IgD-negative memory B cell (primary cell): Measurements from ENCODE around the gene DDX21. TPM values are rescaled to one million over a fixed set of nuclear protein-coding genes. Genes with fewer than 3 reads are reported as not detected.
"Not testable (repeated sequence)": the region's sequence is repeated elsewhere in the genome, so short reads cannot be mapped to it uniquely, and the experiment has no call there.

Experiments used
- H3K27ac Mint-ChIP-seq, 3 donors: one replicate each; pipeline ENCODE4 v1.8.0; 2020 to 2022; ENCODE audit warnings: mild to moderate bottlenecking in 3 of 3, mixed read lengths in 3 of 3, moderate library complexity in 1 of 3
- H3K27me3 Mint-ChIP-seq: one replicate; pipeline ENCODE4 v1.8.0; 2021; ENCODE audit warnings: mixed read lengths
- H3K36me3 Mint-ChIP-seq: one replicate; pipeline ENCODE4 v1.8.0; 2020; ENCODE audit warnings: mild to moderate bottlenecking, mixed read lengths
- H3K4me1 Mint-ChIP-seq, 3 donors: one replicate each; pipeline ENCODE4 v1.8.0; 2020 to 2022; ENCODE audit warnings: mixed read lengths in 3 of 3, mild to moderate bottlenecking in 1 of 3
- H3K4me3 Mint-ChIP-seq, 4 donors: one replicate each; pipeline ENCODE4 v1.8.0; 2020 to 2022; ENCODE audit warnings: mild to moderate bottlenecking in 4 of 4, mixed read lengths in 4 of 4, moderate library complexity in 3 of 4
- H3K9me3 Mint-ChIP-seq, 3 donors: one replicate each; pipeline ENCODE4 v1.8.0; 2020 to 2021; ENCODE audit warnings: mixed read lengths in 3 of 3, mild to moderate bottlenecking in 1 of 3
- polyA plus RNA-seq: library from polyadenylated mRNA; unstranded; fragments of 300-500 nt; fragmentation: Illumina TruSeq; gene quantifications from one replicate; pipeline ENCODE4 v1.2.3, GENCODE V29; 2021

Gene DDX21
- polyA plus RNA-seq, 1 donor from 2014 or later: 16.1 TPM

DNA sequence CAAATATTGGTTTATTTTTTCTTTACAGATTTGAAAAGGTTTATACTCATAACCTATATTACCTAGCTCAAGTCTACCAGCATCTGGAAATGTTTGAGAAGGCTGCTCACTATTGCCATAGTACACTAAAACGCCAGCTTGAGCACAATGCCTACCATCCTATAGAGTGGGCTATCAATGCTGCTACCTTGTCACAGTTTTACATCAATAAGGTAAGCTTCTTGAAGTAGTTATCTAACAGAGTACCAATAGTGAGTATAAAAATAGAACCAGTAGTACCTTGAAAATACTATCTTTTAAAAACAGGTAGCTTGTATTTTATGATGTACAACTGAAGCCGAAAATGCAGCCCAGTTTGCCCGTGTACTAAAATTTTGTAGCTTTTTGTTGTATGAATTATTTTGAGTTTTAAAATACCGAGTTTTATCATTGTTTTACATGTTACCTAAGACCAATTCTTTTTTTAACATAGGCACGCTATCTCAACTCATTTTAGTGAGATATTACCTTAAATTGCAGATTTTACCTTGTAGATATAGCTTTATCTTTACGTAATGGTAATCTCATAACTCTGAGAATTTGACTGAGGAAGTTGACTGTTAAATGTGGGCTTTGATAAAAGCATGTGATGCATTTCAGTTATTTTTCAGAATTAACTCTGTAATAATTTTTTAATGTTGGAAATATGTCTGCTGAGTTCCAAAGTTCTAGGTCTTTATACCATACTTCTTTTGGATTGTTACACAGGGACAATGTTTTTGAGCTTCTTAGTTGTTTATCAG is 49.9 kb downstream of the DDX21 start:
- peaks cover 1% of the 10 kb centered on the region for H3K36me3 Mint-ChIP-seq
- no peak overlapping the region for H3K4me3 Mint-ChIP-seq
- no peaks in the 10 kb centered on the region for H3K4me1 Mint-ChIP-seq
- no peak overlapping the region for H3K27ac Mint-ChIP-seq
- H3K27me3 Mint-ChIP-seq: no peaks in the 10 kb centered on the region
- no peaks in the 10 kb centered on the region for H3K9me3 Mint-ChIP-seq

DNA sequence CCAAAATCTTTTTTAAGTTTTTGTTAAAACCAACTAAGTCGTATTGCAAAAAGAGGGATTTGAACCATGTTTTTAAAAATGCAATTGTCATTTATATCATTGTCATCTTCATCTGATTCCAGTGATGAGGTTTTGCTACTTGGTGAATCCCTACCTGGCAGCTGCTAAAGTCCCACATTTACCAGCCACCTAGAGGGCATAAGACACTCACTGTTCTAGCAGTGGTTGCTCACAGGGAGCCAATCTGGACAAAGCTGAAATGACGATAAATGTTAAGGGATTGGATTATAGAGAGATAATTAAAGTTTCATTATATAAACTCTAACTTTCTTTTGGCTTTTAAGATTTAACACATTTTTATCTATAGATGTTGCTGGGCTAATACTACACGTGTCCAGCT is 51.3 kb downstream of the DDX21 start:
- Mint-ChIP-seq H3K4me3 (no peak overlapping the region), H3K4me1 (no peaks in the 10 kb centered on the region), H3K36me3 (peaks cover 1% of the 10 kb centered on the region), H3K27ac (no peak overlapping the region), H3K9me3 (no peaks in the 10 kb centered on the region), H3K27me3 (no peaks in the 10 kb centered on the region)

DNA sequence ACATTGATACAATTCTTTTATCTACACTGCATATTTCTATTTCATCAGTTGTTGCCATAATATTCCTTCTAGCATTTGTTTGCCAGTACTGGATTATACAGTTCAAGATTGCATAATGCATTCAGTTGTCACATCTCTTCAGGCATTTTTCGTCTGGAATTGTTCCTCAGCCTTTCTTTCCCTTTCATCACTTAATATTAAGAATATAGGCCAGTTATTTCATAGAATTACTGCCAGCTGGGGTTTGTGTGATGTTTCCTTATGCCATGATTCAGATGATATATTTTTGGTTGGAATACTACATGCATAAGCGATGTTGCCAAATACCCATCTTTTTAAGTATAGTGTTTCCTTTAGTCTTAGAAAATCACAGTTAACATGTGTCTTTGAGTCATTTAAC is 53.4 kb downstream of the DDX21 start:
- no peak overlapping the region for H3K4me3 Mint-ChIP-seq
- no peaks in the 10 kb centered on the region for H3K27me3 Mint-ChIP-seq
- no peaks in the 10 kb centered on the region for H3K9me3 Mint-ChIP-seq
- H3K27ac Mint-ChIP-seq: no peak overlapping the region
- H3K4me1 Mint-ChIP-seq: peaks cover 0 to 1% (median 0%) of the 10 kb centered on the region in 3 donors
- H3K36me3 Mint-ChIP-seq: peaks cover 3% of the 10 kb centered on the region

DNA sequence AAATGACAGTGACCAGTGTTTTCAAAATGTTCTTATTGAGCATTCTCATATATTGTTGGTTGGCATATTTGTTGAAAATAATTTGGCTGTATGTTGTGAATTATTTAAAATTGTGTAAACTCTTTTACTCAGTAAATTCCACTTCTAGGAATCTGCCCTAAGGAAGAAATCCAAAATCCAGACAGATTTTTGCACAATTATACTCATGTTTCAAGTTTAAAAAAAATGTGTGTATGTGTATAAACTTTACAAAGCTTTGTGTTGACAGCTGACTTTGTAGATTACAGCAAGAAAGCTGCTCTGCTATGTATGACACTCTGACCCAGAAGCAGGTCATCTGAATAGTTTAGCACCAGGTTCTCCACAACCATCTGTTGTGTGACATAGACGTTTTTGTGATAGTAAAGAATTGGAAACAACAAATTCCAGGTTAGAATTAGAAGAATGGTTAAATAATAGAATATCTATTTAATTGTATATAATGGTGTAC is 54.2 kb downstream of the DDX21 start:
- H3K36me3 Mint-ChIP-seq: peaks cover 3% of the 10 kb centered on the region
- H3K27ac Mint-ChIP-seq: no peak overlapping the region
- H3K4me3 Mint-ChIP-seq: no peak overlapping the region
- no peaks in the 10 kb centered on the region for H3K9me3 Mint-ChIP-seq
- peaks cover 0 to 1% (median 0%) of the 10 kb centered on the region in 3 donors for H3K4me1 Mint-ChIP-seq
- H3K27me3 Mint-ChIP-seq: no peaks in the 10 kb centered on the region

DNA sequence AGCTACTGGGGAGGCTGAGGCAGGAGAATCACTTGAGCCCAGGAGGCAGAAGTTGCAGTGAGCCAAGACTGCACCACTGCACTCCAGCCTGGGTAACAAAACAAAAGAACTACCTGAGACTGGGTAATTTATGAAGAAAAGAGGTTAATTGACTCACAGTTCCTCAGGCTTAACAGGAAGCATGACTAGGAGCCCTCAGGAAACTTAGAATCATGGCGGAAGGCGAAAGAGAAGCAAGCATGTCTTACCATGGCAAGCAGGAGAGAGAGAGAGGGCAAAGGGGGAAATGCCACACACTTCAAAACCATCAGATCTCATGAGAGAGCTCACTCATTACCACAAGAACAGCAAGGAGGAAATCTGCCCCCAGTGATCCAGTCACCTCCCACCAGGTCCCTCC is 56.8 kb downstream of the DDX21 start:
- not testable (repeated sequence) for H3K4me1 Mint-ChIP-seq, H3K27me3 Mint-ChIP-seq, H3K4me3 Mint-ChIP-seq, H3K36me3 Mint-ChIP-seq, H3K9me3 Mint-ChIP-seq
- peak overlapping the region in 1 of 3 donors; percentile 53 for H3K27ac Mint-ChIP-seq

DNA sequence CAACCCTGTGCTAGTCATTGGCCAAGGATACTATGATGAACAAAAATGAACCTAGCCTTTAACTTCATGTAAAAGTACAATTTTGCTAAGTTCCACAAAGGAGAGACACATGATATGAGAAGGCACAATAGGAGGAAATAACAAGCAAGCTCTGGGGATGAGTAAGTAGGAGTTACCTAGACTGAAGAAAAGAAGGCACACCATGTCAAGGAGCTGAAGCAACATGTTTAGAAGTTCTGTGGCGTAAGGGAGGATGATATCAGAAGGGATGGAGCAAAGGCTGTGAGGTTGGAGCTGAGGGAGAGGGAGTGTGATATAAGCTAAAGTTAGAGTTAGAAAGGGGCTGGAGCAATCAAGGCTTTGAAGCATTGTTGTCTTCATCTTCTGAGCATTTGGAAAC is 58.2 kb downstream of the DDX21 start:
- Mint-ChIP-seq H3K4me1 (peaks cover 0 to 1% (median 0%) of the 10 kb centered on the region in 3 donors), H3K27me3 (no peaks in the 10 kb centered on the region), H3K4me3 (no peak overlapping the region), H3K9me3 (no peaks in the 10 kb centered on the region), H3K27ac (peak overlapping the region in 1 of 3 donors; percentile 31), H3K36me3 (peaks cover 13% of the 10 kb centered on the region)

DNA sequence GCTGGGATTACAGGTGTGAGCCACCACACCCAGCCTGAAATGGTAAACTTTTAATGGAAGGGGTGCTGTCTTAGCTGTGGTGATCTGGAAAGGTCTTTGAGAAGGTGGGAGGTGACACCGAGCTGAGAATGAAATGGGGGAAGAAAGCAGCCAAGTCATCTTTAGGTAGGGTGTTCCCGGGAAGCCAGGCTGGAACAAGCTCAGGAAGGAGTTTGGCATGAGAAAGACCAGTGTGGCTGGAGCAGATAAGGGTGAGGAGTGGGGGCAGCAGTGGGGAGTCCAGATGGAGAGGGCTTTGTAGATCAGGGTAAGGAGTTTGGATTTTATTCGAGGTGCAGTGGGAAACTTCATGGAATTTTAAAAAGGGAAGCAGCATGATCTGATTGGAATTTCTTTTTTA is 62.6 kb downstream of the DDX21 start:
- Mint-ChIP-seq H3K4me1 (peaks cover 0 to under 1% (median 0%) of the 10 kb centered on the region in 3 donors), H3K4me3 (no peak overlapping the region), H3K9me3 (no peaks in the 10 kb centered on the region), H3K27me3 (no peaks in the 10 kb centered on the region), H3K36me3 (peaks cover 15% of the 10 kb centered on the region), H3K27ac (peak overlapping the region in 1 of 3 donors; percentile 38)

DNA sequence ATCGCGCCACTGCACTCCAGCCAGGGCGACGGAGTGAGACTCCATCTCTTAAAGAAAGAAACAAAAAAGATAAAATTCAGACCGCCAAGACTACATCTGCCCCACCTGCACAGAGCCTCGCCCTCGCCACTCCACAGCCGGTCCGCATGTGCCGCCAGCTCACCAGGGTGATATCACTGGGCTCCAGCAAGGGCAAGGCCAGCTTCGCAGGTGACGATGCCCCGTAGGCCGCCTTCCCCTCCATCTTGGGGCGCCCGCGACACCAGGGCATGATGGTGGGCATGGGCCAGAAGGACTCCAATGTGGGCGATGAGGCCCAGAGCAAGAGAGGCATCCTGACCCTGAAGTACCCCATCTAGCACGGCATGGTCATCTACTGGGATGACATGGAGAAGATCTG is 66.6 kb downstream of the DDX21 start:
- no peak overlapping the region for H3K4me3 Mint-ChIP-seq
- peak overlapping the region in 1 of 3 donors; percentile 35 for H3K27ac Mint-ChIP-seq
- H3K27me3 Mint-ChIP-seq: no peaks in the 10 kb centered on the region
- H3K36me3 Mint-ChIP-seq: peaks cover 11% of the 10 kb centered on the region
- peaks cover 0 to 4% (median 0%) of the 10 kb centered on the region in 3 donors for H3K4me1 Mint-ChIP-seq
- H3K9me3 Mint-ChIP-seq: no peaks in the 10 kb centered on the region

DNA sequence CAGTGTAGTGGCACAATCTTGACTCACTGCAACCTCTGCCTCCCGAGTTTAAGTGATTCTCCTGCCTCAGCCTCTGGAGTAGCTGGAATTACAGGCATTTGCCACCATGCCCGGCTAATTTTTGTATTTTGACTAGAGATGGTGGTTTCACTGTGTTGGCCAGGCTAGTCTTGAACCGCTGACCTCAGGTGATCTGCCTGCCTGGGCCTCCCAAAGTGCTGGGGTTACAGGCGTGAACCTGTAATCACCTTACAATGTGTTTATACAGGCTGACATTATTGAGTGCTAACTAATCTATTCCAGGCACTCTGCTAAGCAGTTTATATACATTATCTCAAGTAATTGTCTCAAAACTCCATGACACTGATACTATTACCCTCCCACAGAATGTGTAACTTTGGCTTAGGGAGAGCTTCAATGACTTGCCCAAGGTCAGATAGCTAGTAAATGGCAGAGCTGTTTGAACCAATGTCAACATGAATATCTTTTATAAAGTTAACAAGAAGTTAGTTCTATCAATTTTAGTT is 69.5 kb downstream of the DDX21 start:
- no peaks in the 10 kb centered on the region for H3K27me3 Mint-ChIP-seq
- no peak overlapping the region for H3K4me3 Mint-ChIP-seq
- peaks cover 0 to 6% (median 0%) of the 10 kb centered on the region in 3 donors for H3K4me1 Mint-ChIP-seq
- no peak overlapping the region for H3K27ac Mint-ChIP-seq
- no peaks in the 10 kb centered on the region for H3K36me3 Mint-ChIP-seq
- no peaks in the 10 kb centered on the region for H3K9me3 Mint-ChIP-seq

DNA sequence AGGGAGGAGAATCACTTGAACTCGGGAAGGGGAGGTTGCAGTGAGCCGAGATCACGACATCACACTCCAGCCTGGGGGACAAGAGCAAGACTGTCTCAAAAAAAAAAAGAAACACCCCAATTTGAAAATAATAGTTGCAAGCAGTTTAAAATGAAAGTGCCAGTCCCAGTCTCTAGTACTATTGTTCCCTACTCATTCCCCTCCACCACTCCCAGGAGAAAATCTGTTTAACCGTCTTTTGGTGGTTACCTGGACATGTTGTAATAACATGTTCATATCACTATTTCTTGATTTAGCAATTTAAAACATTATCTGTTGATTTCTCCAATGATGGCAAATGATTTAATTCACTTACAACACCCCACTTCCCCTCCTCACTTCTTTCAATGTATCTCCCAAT is 77.3 kb downstream of the DDX21 start:
- H3K27ac Mint-ChIP-seq: no peak overlapping the region
- no peaks in the 10 kb centered on the region for H3K27me3 Mint-ChIP-seq
- no peaks in the 10 kb centered on the region for H3K4me1 Mint-ChIP-seq
- no peaks in the 10 kb centered on the region for H3K36me3 Mint-ChIP-seq
- no peak overlapping the region for H3K4me3 Mint-ChIP-seq
- H3K9me3 Mint-ChIP-seq: peaks cover 0 to 1% (median 0%) of the 10 kb centered on the region in 3 donors

Other genes with a start within 250 kb of the DDX21 start
- 40.1 TPM for gene CCAR1, start 234.9 kb upstream of the DDX21 start, polyA plus RNA-seq
- 0.24 TPM for gene STOX1, start 128.6 kb upstream of the DDX21 start, polyA plus RNA-seq
- gene DDX50, start 54.9 kb upstream of the DDX21 start, polyA plus RNA-seq: 22.0 TPM
- gene KIFBP, start 32.6 kb downstream of the DDX21 start, polyA plus RNA-seq: 2.9 TPM
- gene SRGN, start 131.9 kb downstream of the DDX21 start, polyA plus RNA-seq: 65.1 TPM
- gene VPS26A, start 168.0 kb downstream of the DDX21 start, polyA plus RNA-seq: 27.6 TPM
- 23.0 TPM for gene SUPV3L1, start 224.1 kb downstream of the DDX21 start, polyA plus RNA-seq